ENCODE measurements around the gene MSRB2.

The MSRB2 gene

GRCh38 chr10:23099079-23099478 is 3.7 kb downstream of the MSRB2 start:
- no peak for TF ChIP-seq CTCF (conservative IDR thresholded peaks at IDR 0.05; ENCODE audit: control insufficient read depth, insufficient read depth, low read depth, low read length)
- DNase-seq (ENCODE audit: low read depth) = no peak
- H3K4me3 ChIP-seq (ENCODE audit: control insufficient read depth, low read depth, low read length) = no peak overlapping the region

- no peak for DNase-seq (ENCODE audit: low read depth)
- H3K4me3 ChIP-seq (ENCODE audit: control insufficient read depth, low read depth, low read length) = no peak overlapping the region
- TF ChIP-seq CTCF (conservative IDR thresholded peaks at IDR 0.05; ENCODE audit: control insufficient read depth, insufficient read depth, low read depth, low read length) = no peak
Observed at GRCh38 chr10:23099816-23100215, 4.4 kb downstream of the MSRB2 start.

- no peak for DNase-seq (ENCODE audit: low read depth)
- TF ChIP-seq CTCF (conservative IDR thresholded peaks at IDR 0.05; ENCODE audit: control insufficient read depth, insufficient read depth, low read depth, low read length) = no peak
Observed at GRCh38 chr10:23100331-23101030, 5.1 kb downstream of the MSRB2 start.

GRCh38 chr10:23106331-23107072 is 11.1 kb downstream of the MSRB2 start:
- H3K4me3 ChIP-seq (ENCODE audit: control insufficient read depth, low read depth, low read length) = no peak overlapping the region
- no peak for TF ChIP-seq CTCF (conservative IDR thresholded peaks at IDR 0.05; ENCODE audit: control insufficient read depth, insufficient read depth, low read depth, low read length)
- no peak for DNase-seq (ENCODE audit: low read depth)

More at GRCh38 chr10:23100331-23101030, 5.1 kb downstream of the MSRB2 start:
- H3K4me3 ChIP-seq (ENCODE audit: control insufficient read depth, low read depth, low read length) = no peak overlapping the region

GRCh38 chr10:23110722-23111516 is 15.5 kb downstream of the MSRB2 start:
- no peak for DNase-seq (ENCODE audit: low read depth)
- no peak for TF ChIP-seq CTCF (conservative IDR thresholded peaks at IDR 0.05; ENCODE audit: control insufficient read depth, insufficient read depth, low read depth, low read length)
- no peak overlapping the region for H3K4me3 ChIP-seq (ENCODE audit: control insufficient read depth, low read depth, low read length)

- DNase-seq (ENCODE audit: low read depth) = no peak
- no peak for TF ChIP-seq CTCF (conservative IDR thresholded peaks at IDR 0.05; ENCODE audit: control insufficient read depth, insufficient read depth, low read depth, low read length)
- H3K4me3 ChIP-seq (ENCODE audit: control insufficient read depth, low read depth, low read length) = no peak overlapping the region
Observed at GRCh38 chr10:23111517-23112286, 16.3 kb downstream of the MSRB2 start.

Measured in fibroblast of mammary gland (primary cell).